K562 (cell line): ENCODE data around the gene ASB7. TPM values are rescaled to one million over a fixed set of nuclear protein-coding genes. Genes with fewer than 3 reads are reported as not detected.
A peak's percentile ranks its signal among the peaks of the same experiment; 100 is the strongest.

Experiments
- BHLHE40 ChIP-seq: IDR thresholded peaks from 2 replicates; pipeline ENCODE4 v1.6.1; 2011; ENCODE audit warnings: low read length, improper control_type of control experiment
- CTBP1 ChIP-seq: fragments of 450-650 bp; IDR thresholded peaks from 2 replicates; pipeline ENCODE4 v1.6.1; 2016; ENCODE audit warnings: borderline replicate concordance
- HCFC1 ChIP-seq: IDR thresholded peaks from 2 replicates; pipeline ENCODE4 v1.6.1; 2012; ENCODE audit warnings: low read depth, low read length, improper control_type of control experiment
- MAZ ChIP-seq, 2 experiments: fragments of 450-650 bp in 1 of 2; sonication (generic) in 1 of 2; formaldehyde crosslinking; IDR thresholded peaks in 1 of 2; conservative IDR thresholded peaks in 1 of 2; 2 replicates each; pipeline versions ENCODE4 v1.4.0 to v1.5.0; 2020; ENCODE audit warnings: mild to moderate bottlenecking in 1 of 2, missing genetic modification reagents in 1 of 2
- MYC ChIP-seq, 2 experiments: fragments of 250-450 bp in 1 of 2; sonication (Bioruptor Pico) in 1 of 2; IDR thresholded peaks; 2 replicates each; pipeline versions ENCODE4 v1.5.1 to v1.6.1; 2012 to 2021; ENCODE audit warnings: low read depth in 2 of 2, borderline replicate concordance in 1 of 2, improper control_type of control experiment in 1 of 2, low read length in 1 of 2, mild to moderate bottlenecking in 1 of 2, moderate library complexity in 1 of 2
- RBBP5 ChIP-seq: fragments of 200-600 bp; sonication (generic); IDR thresholded peaks from 2 replicates; pipeline ENCODE4 v1.6.1; 2012; ENCODE audit warnings: borderline replicate concordance, mild to moderate bottlenecking, low read length, control low read depth, inconsistent platforms; ENCODE audit not compliant: insufficient read depth, poor library complexity, severe bottlenecking
- TBP ChIP-seq: optimal IDR thresholded peaks from 2 replicates; pipeline ENCODE3; 2011; ENCODE audit warnings: low read depth, low read length, improper control_type of control experiment
- UBTF ChIP-seq, 2 experiments: IDR thresholded peaks; 2 replicates each; pipeline ENCODE4 v1.6.1; 2012; ENCODE audit warnings: improper control_type of control experiment in 2 of 2, low read depth in 2 of 2, low read length in 2 of 2, borderline replicate concordance in 1 of 2
- XRCC5 ChIP-seq: fragments of 200-400 bp; formaldehyde crosslinking; IDR thresholded peaks from 2 replicates; pipeline ENCODE4 v1.6.1; 2017; ENCODE audit warnings: low read depth, mild to moderate bottlenecking, low read length
- YY1 ChIP-seq, 3 experiments: IDR thresholded peaks; 2 replicates each; pipeline ENCODE4 v1.6.1; 2011; ENCODE audit warnings: low read length in 2 of 3, mild to moderate bottlenecking in 2 of 3, moderate library complexity in 2 of 3, borderline replicate concordance in 1 of 3, control low read depth in 1 of 3, low read depth in 1 of 3; ENCODE audit not compliant: insufficient read depth in 3 of 3, insufficient replicate concordance in 2 of 3, control insufficient read depth in 1 of 3, insufficient read length in 1 of 3; ENCODE audit errors: extremely low read depth in 1 of 3
- polyA plus RNA-seq, 8 experiments: library from polyadenylated mRNA; depleted of rRNA in 4 of 8; stranded (reverse) in 5 of 8; unstranded in 3 of 8; fragments of >200 nt; fragmentation: Nextera tagmentation in 2 of 8; fragmentation: Illumina TruSeq in 1 of 8; extraction: Ambion mirVana in 2 of 8; extraction: Trizol in 1 of 8; gene quantifications; 2 replicates each; pipeline versions ENCODE4 v1.2.1 to v1.2.3, GENCODE V29; 2011 to 2014; ENCODE audit warnings: inconsistent platforms in 1 of 8, missing spikeins in 1 of 8
- total RNA-seq, 7 experiments: library from RNA; depleted of rRNA in 6 of 7; stranded (reverse); fragments of >200 nt in 6 of 7; fragmentation: Illumina TruSeq in 2 of 7; extraction: Trizol in 2 of 7; gene quantifications; 2 replicates each; pipeline versions ENCODE4 v1.2.1 to v1.2.3, GENCODE V29; 2011 to 2021; ENCODE audit warnings: low replicate concordance in 1 of 7
- TF ChIP-seq, protein P1 (sequence below), 3 experiments: fragments of 200-800 bp in 1 of 3; sonication (Bioruptor generic) in 1 of 3; sonication (generic) in 1 of 3; formaldehyde crosslinking in 1 of 3; IDR thresholded peaks; 2 replicates each; pipeline versions ENCODE4 v1.6.1 to v1.8.0; 2016 to 2022; ENCODE audit warnings: mild to moderate bottlenecking in 2 of 3, missing compliant biosample characterization in 2 of 3, missing genetic modification characterization in 2 of 3, missing genetic modification reagents in 1 of 3
- TF ChIP-seq, protein P2 (sequence below): fragments of 450-650 bp; IDR thresholded peaks from 2 replicates; pipeline ENCODE4 v1.6.1; 2016

Gene ASB7
- total and polyA plus RNA-seq, 9 of the 15 experiments (the other 6 are each of a cell fraction or from before 2014, with no cell fraction given): 1.8 to 10.1 (median 6.8) TPM

- TF ChIP-seq MAZ (CRISPR knock-in tag; conservative IDR thresholded peaks at IDR 0.05 in 1 of 2, IDR thresholded peaks at IDR 0.05 in 1 of 2) (peak; percentile 99 to 100), MYC (IDR thresholded peaks at IDR 0.05; ENCODE audit: low read depth, low read length) (peak; percentile 68), MYC (CRISPR knock-in tag; IDR thresholded peaks at IDR 0.05; ENCODE audit: borderline replicate concordance, low read depth) (no peak), HCFC1 (peak; percentile 61), TBP (peak; percentile 63), YY1 (IDR thresholded peaks at IDR 0.05; ENCODE audit: borderline replicate concordance in 1 of 3, control insufficient read depth in 1 of 3, extremely low read depth in 1 of 3, insufficient read depth in 3 of 3, insufficient read length in 1 of 3, insufficient replicate concordance in 2 of 3, low read depth in 1 of 3, low read length in 2 of 3) (peak; percentile 45 to 93 (median 88)), BHLHE40 (peak; percentile 21; the same call in 1 of the 2 replicates), UBTF (IDR thresholded peaks at IDR 0.05; ENCODE audit: borderline replicate concordance in 1 of 2, low read depth in 2 of 2, low read length in 2 of 2) (peak in 1 of 2 experiments; percentile 54; a peak in 1 of 4 replicates), XRCC5 (0 out of 2 replicates have a peak, but pooled peaks have one; percentile 71), CTBP1 (peak; percentile 14; the same call in 1 of the 2 replicates), RBBP5 (peak; percentile 88)
- TF ChIP-seq, protein P1, sequence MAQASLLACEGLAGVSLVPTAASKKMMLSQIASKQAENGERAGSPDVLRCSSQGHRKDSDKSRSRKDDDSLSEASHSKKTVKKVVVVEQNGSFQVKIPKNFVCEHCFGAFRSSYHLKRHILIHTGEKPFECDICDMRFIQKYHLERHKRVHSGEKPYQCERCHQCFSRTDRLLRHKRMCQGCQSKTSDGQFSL (CRISPR knock-in tag; IDR thresholded peaks at IDR 0.05): peak; percentile 99
- TF ChIP-seq, protein P1 (tag; IDR thresholded peaks at IDR 0.05): peak in 1 of 2 experiments; percentile 95; a peak in 2 of 4 replicates
- TF ChIP-seq, protein P2, sequence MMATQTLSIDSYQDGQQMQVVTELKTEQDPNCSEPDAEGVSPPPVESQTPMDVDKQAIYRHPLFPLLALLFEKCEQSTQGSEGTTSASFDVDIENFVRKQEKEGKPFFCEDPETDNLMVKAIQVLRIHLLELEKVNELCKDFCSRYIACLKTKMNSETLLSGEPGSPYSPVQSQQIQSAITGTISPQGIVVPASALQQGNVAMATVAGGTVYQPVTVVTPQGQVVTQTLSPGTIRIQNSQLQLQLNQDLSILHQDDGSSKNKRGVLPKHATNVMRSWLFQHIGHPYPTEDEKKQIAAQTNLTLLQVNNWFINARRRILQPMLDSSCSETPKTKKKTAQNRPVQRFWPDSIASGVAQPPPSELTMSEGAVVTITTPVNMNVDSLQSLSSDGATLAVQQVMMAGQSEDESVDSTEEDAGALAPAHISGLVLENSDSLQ: peak; percentile 64
Measured at GRCh38 chr15:100602064-100602822, at the start of gene ASB7, which contains the start of gene LINS1 (continued).
